GM21737 (cell line): ENCODE measurements around the gene SLC12A7.
"Not testable (repeated sequence)": the region's sequence is repeated elsewhere in the genome, so short reads cannot be mapped to it uniquely, and the experiment has no call there.

Source experiments
- ATAC-seq: cut with Tn5 transposase; IDR thresholded peaks from one replicate; pipeline ENCODE4 v1.9.1; 2021; ENCODE audit warnings: mild to moderate bottlenecking, moderate library complexity; ENCODE audit not compliant: unreplicated experiment

SLC12A7 gene

DNA sequence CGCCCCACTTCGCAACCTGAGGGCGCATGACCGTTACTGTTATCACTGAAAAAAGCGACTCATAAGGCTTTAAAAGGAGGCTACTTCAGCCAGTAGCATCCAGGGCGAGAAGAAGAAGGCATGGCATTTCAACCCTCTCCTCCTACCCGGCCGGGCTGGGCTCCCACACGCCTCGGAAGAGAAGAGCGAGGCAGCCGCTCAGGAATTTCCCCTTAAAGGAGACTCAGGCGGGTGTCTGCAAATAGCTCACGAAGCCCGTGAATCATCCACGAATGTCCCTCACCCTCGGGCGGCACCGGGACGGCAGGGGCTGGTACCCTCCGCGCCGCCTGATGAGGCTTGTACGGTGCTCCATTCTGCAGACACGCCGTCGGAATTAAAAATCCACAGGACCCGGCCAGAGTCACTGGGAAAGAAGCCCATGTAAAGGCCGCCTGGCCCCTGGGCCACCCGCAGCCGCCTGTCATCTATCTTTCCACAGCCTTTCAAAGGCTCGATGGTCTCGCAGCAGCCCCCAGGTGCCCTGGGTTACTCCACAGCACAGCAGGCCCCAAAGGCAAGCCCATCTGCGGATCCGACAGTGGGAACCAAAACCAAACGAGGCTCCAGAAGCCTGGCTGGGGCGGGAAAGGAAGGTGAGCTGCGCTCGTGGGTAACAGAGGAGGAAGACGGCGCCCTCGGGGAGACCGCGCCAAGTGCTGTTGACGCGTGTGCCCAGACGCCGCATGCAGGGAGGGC lies 11.8 kb downstream of the SLC12A7 start:
- ATAC-seq = no peak

DNA sequence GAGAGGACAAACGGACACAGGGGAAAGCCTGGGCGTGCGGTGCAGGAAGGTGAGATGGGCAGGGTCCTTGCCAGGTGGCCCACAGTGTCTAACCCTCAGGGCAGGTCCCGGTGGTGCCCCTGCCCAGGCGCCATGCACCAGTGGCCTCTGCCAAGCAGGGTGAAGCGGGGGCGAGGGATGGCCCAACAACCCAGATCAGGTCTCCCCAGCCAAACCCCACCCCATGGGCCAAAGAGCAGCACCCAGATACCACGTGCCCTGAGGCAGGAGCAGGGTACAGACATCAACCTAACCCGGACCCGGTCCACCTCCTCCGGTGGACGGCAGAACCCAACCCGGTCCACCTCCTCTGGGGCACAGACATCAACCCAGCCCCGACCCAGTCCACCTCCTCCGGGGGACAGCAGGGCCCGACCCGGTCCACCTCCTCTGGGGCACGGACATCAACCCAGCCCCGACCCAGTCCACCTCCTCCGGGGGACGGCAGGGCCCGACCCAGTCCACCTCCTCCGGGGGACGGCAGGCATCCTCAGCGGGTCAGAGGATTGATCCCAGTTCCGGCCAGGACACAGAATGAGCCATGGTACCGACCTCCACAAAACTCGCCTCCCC lies 12.8 kb downstream of the SLC12A7 start:
- no peak for ATAC-seq

DNA sequence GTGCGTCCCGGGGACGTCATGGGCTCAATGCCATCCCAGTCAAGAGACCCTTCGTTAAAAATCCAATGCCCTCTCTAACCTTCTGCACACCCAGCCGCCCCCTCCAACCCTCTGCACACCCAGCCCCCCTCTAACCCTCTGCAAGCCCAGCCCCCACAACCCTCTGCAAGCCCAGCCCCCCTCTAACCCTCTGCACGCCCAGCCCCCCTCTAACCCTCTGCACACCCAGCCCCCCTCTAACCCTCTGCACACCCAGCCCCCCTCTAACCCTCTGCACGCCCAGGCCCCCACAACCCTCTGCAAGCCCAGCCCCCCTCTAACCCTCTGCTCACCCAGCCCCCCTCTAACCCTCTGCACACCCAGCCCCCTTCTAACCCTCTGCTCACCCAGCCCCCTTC lies 13.9 kb downstream of the SLC12A7 start:
- ATAC-seq = not testable (repeated sequence)

DNA sequence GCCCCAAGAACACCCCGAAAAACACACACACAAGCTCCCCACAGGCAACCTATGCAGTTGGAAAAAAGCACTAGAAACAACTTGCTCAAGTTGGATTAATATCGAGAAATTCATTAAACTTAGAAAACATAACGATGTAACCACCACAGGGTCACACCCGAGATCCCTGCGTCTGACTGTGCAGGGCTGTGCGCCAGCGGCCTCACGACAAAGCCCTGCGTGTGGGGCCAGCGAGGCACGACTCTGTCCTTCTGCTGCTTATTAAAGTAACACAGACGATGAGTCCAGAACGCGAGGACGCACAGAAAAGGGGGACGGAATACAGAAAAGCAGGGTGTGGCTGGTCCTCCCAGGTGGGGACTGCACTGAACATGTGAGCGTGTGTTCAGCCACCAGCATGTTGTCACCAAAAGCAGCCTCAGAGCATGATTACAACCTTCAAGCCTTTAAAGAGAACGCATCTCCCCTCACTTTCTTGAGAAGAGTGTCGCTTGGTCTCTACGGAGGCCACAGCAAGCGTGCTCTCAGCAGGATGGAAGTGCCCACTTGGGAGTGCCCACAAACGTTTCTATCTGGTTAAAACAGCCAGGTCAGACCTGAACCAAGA lies 14.4 kb downstream of the SLC12A7 start:
- ATAC-seq = no peak

DNA sequence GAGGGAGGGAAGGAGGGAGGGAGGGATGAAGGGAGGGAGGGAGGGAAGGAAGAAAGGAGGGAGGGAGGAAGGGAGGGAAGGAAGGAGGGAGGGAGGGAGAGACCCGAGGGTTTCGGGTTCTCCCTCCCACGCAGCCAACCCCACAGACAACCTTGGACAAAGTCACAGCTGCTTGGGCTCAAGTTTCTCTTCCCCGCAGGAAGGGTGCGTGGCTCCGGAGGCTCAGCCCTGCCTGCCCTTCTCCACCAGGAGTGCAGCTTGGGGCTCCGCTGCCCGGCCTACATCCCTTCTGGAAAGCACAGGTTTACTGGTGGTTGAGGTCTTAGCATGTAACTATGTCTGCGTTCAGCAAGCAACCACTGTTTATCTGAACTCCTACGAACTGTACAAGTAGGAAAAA lies 15.0 kb downstream of the SLC12A7 start:
- ATAC-seq = no peak

DNA sequence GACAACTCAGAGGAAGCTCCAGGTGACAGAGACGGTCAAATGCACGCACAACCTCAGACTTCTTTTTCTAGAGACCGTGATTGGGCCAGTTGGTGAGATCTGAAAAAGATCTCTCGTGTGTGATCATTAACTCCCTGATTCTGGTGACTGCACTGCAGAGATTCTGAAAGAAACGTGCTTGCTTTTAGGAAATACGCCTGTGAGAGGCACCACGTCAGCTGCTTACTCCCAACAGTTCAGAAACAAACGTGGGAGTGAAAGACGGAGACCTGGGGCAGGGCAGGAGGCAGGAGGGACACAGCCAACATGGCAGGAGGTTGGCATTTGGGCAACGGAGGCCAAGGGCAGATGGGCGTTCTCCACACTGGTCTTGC lies 15.9 kb downstream of the SLC12A7 start:
- no peak for ATAC-seq

DNA sequence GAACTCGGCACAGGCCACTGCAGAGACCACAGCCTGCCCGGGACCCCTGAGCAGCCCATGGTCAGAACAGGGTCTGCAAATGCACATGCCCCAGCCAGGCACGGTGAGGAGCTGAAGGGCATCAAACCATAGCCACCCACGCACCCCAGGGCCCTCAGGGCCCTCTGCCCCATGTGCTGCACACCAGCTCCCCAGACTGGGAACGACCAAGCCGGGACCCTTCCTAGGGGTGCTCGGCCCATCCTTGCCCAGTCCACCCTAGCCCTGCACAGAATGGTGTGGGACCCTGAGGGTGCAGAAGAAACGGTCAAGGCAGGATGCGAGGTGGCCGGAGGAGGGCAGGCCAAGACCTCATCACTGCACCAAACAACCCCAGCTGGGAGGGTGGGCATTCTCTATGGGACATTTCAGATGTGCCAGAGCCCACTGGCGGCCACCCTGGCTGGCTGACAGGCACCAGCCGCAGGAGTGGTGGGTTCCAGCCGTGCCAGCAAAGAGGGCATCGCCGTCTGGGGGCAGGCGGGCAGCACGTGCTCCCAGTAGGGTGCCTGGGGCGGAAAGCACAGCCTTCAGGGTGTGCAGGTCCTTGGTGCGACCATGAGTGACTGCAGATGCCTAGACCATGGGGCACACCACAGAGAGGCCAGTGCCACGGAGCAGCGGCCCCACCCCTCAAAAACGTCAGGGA lies 16.4 kb downstream of the SLC12A7 start:
- no peak for ATAC-seq

DNA sequence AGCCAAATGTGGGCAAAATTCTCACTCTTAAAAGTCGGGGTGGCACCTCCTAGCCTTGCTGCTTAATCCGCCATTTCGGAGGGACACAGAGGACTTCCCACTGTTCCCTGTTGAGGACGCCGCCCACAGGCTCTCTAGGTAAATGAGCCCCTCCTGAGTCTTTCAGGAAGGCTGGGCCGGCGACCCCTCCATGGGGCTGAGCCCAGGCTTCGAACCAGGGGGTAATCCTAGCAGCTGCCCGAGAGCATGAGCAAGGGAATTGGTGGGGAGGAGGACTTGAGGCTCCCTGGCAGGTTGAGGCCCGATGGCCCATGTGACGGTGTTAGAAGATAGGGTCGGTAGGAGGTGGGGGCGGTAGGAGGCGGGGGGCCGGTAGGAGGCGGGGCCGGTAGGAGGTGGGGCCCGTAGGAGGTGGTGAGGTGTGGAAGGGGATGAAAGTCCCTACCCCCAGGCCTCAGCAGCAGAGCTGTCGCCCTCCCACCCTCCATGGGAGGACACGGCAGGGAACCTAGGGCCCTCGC lies 17.1 kb downstream of the SLC12A7 start:
- ATAC-seq = no peak

DNA sequence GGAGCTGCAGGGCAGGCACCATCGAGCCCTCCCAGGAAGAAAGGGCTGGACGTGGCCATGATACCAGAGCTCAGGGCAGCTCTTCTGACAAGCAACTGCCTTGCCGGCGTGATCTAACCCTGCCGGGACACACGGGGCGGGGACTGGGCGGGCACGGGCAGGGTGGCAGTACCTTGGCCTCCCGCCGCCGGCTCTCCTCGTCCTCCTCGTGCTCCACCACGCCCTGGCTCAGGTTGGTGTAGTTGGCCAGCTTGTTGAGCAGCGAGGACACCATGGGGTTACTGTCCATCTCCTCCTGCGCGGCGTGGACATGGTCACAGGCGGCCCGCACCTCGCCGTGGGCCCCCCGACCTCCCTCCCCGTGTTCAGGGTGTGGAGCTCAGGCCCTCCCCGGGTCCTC lies 18.5 kb downstream of the SLC12A7 start:
- ATAC-seq = no peak

DNA sequence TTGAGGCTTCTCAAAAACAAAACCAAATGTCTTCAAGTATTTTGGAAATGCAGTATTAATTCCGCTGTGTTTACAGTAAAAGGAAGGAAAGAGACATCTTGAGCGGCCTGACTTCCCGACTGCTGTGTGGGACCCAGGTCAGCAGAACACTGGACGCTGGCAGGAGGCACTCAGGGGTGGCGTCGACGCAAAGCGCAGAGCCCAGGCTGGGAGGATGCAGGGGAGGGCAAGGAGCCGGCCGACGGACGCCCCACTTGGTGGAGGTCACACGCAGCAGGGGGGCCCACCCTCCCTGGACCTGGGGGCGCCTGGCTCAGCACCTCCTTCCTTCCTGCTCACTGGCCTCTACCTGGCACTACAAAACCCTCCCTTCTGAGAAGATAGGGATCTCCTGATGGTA lies 19.7 kb downstream of the SLC12A7 start:
- ATAC-seq = no peak

DNA sequence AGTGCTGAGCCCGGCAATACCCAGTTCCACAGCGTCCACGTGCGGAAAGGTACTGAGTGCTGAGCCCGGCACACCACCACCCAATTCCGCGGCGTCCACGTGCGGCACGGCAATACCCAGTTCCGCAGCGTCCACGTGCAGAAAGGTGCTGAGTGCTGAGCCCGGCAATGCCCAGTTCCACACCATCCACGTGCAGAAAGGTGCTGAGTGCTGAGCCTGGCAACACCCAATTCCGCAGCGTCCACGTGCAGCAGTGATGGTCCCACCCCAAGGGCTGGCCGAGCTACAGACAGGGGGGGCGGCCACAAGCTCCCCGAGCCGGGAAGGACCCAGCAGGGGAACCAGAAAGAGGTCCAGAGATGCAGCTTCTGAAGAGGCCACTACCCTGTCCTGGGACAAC lies 20.2 kb downstream of the SLC12A7 start:
- ATAC-seq = no peak

DNA sequence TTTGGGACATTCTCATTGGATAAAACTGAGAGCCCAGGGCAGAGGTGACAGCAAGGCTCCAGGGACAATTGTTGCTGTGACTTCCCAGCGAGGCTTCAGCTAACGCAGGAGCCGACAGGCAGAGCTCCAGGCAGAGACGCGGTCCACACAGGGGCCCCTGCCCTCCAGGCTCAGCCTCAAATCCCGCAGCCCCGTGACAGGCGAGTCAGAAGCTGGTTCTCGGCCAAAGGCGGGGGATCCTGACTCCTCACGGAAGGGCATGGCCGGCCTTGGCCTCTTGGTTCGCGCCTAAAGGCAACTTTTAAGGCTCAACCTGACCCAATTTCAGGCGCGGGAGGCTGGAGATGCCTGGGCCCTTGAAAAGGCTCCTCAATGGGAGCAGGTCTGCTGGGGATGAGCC lies 21.3 kb downstream of the SLC12A7 start:
- ATAC-seq = no peak

DNA sequence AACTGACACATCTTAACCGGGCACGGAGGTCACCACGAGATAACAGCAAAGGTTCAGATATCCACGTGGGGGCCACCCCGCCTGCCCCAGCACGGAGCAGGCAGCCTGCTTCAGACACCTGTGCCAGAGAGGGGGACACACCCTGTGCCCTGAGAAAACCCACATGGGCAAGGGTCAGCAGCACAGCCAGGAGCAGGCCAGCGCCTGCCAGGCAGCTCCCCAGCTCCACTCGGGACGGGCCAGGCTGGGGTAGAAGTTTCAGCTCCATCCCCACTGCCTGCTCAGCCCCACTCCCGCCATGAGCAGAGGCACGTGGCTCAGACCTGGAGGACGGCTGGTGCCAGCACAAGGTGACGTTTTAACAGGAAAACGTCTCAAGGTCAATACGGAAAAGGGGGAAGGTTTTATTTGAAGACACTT lies 22.2 kb downstream of the SLC12A7 start:
- ATAC-seq = no peak

DNA sequence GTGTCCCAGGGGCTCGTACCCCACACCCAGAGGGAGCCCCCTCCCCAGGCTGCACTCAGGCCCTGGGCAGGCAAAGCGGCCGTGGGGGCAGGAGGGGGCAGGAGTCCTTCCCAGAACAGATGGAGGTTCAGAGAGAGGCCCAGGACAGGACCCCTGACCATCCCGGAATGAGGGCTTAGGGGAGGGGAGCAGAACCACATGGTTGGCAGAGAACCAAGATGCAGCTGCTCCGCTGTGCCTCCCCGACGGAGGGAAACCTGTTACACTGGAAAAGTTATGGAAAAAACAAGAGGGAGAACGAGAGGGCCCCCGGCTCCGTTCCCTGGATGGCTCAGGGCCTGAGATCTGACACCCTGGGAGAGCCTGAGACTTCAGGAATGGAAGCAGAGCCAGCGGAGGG lies 22.7 kb downstream of the SLC12A7 start:
- no peak for ATAC-seq

DNA sequence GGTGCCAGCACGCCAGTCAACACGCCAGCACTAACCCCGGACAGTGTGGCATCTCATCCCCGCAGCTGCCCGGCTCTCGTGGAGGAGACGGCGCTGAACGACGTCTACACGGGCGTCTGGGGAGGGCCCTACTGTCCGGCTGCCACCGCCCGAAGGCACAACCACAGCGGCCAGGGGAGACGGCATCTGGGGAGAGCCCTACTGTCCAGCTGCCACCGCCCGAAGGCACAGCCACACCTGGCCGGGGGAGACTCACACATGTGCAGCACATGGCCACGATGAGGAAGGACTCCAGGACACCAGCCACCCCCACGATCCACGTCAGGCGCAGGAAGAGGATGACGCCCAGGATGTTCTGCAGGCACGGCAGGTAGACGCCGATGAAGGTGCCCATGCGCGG lies 23.1 kb downstream of the SLC12A7 start:
- no peak for ATAC-seq

DNA sequence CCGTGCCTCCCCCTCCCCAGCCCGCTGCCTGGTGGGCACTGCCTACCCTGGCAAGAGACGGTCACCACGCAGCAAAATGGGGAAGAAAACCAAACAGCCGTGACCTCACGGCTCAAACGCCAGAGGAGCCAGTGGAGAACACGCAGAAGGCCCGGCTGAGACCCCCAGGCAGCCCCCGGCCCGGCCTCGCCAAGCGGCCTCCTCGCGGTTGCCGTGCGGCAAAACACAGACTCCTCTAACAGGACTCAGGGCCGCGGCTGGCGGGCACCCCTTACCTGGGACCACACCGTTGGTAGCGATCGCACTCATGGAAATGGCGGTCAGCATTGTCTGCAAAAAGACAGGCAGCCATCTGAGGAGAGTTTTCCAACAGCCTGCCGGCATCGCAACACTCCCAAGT lies 23.8 kb downstream of the SLC12A7 start:
- ATAC-seq = no peak

DNA sequence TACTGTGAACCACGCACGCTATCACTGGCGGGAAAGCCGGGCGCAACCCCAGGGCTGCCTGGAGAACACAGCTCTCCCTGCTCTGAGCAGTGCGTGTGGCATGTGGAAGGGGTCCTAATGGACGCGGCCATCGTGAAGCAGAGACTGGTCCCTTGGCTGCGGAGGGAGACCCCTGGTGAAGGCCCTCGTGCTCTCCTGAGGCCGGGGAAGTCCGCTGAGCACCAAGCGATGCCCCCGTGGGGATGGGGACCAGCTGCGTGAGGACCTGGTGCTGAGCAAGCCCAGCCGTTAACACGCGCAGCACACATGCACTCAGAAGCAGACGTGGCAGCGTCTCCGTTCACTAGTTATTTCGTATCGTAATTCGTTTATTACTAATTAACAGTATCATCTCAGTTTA lies 24.4 kb downstream of the SLC12A7 start:
- ATAC-seq = no peak

DNA sequence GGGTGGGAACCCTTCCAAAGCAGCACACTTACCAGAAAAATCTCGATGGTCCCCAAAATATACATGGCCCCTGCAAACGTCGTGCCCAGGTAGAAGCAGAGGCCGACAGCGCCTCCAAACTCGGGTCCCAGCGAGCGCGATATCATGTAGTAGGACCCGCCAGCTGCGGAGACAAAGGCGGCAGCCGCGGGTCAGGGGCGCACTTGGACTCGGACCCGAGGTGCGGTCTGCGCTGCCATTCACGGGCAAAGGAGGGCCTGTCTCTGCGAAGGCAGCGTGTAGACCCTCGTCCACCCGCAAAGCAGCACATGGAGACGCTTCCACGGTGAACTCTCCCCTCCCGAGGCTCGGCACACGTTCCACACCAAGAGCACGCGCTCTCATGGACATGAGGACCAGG lies 25.0 kb downstream of the SLC12A7 start:
- no peak for ATAC-seq

DNA sequence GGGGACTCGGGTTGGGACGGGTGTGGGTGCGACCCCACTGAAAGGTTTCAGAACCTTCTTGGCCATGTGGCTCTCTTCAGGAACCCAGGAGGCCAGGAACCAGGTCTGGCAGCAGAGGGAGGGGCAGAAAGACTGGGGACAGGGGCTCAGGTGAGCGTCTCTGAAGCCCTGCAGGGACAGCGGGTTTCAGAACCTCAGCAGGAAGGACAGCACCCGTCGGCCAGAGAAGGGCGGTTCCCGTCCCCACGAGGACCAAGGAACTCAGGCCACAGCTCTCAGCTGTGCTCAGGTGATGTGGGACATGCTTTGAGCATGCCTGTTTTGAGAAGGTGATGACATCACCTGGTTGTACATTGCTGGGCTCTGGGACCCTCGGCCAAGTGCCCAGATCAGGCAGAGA lies 25.7 kb downstream of the SLC12A7 start:
- no peak for ATAC-seq

DNA sequence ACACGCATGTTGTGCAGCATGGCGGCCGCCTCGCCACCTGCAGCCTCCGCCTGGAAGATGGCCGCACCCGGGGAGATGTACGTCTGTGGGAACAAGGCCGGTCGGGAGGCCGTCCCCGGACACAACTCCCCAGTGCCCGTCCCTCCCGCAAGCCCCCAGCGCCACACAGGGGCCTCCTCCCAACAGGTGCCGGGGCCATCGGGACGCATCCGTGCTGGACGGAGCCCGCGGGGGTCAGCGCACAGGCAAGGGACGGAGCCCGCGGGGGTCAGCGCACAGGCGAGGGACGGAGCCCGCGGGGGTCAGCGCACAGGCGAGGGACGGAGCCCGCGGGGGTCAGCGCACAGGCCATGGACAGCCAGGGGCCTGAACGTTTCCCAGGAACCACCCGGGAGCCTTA lies 26.5 kb downstream of the SLC12A7 start:
- no peak for ATAC-seq

DNA sequence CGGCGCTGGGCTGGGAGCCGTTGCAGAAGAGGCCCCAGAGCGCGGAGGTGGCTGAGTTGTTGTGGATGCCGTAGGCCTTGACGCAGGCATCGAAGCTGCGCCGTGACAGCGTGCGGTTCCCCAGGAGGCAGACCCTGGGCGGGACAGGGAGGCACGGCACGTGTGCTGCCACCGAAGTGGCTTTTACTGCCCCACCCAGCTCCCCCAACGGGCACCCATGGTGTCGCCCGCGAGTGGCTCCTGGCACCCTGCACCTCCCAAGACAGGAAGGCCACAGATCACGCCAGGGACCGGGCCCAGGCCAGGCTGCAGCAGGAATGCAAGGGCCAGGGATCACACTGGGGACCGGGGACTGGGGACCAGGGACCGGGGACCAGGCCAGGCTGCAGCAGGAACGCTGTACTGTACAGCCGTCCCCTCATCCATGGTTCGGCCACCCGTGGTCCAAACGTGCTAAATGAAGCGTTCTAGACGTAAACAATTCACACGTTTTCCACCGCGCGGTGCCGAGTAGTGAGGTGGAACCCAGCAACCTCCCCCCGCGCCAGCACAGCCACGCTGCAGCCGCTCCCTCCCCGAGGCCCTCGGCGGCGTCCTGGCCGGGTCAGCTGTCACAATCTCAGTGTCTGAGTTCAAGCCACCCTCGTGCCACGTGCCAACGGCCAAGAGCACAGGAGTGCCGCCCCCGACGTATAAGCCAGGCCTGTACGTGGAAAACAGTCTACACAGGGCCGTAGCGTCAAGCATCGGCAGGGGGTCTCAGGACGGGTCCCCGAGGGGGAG lies 27.8 kb downstream of the SLC12A7 start:
- ATAC-seq = no peak
